ENCODE results near the gene MIEN1.
"Not testable (repeated sequence)": the region's sequence is repeated elsewhere in the genome, so short reads cannot be mapped to it uniquely, and the experiment has no call there.

MIEN1 gene

DNA sequence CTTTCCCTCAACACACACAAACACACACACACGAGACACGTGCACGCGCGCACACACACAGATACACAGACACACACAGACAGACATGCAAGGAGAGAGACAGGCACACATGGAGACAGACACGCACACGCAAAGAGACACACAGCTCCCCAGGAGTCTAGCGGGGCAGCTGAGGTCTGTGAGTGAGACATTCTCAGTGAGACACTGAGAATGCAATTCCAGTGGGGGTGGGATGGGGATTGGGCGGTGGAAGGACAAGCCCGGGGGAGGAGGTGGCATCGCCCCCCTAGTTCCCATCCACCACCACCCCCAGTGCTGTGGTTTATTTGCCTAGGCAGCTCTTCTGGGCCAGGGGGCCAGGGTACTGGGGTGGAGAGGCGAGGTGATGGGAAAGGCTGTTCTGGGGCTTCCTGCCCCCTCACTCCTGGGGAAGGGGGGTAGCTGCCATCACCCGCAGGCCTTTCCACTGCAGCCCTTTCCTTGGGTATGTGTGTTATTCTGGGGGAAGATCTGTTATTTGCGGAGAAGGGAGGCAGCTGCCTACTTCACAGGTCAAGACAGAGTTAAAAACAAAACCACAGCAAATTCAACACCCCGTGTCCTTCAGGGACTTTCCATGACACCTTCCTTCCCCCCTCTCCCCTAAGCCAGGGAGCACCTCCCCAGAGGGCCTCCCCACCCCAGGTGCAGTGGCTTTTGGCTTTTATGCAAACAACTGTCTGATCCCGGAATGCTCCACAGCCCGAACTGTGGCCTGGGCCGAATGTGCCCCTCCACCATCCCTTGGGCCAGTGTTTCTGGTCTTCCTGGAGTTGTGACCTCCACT, 25.4 kb upstream of the MIEN1 start:
- DNase-seq: peak; percentile 64

DNA sequence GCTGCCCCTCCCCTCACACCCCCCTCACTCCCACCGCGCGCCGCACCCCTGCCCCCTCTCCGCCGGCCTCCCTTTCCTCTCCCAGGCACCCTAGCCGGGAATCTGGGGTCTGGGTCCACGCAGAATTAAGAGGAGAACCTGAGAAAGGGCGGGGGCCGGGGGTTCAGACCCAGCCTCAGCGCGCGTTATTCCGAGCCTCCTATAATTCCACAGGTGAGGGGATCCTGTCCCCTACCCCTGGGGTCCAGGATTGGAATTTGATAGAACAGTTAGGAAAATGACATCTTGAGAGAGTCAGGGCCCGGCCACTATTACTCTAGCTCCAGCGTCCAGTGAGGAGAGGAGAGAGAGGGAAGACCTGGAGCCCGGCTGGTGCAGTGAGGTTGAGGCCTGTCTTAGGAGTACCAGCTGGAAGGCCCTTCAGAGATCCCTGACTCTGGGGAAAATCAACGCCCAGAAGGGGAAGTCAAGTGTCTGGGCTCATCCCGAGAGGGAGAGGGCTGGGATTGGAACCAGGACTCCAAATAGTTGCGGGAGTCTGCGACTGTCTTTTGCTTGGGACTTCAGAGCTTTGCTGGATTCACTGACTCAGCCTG, 24.7 kb upstream of the MIEN1 start:
- no peak for DNase-seq

DNA sequence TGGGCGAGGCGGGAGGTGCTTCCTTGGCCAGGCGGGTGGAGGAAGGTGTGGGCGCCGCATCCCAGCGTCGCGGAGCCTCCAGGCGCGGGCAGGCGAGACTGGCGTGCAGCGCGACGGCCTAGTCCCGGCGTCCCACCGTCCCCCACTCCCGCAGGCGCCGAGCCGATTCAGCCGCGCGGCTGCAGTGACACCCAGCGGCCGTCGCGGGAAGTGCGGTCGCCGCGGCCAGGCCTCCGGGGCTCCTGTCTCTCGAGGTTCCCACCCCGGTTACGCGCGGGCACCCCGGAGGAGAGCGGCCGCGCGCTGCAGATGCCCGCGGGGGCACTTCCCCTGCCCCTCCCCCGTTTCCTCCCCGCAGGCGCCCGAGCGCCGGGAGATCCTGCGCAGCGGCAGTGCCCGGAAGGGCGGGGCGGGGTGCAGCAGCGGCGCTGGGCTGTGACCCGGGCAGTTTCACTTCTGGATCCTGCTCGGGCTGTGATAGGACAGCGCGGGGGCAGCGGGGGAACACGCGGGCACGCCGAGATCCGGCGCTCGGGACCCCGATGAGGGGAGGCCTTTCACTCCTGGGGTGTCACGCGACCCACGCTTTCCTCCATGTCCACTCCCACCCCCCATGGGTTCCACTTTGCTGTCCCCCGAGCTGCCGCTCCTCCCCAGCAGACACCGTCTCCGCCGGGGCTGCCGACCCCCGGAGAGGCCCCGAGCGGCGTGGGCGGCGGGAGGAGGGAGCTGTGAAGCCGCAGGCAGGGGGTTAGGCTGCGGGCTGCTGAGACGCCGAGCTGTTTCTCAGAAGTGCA, 24.0 kb upstream of the MIEN1 start:
- peak; percentile 97 for DNase-seq

DNA sequence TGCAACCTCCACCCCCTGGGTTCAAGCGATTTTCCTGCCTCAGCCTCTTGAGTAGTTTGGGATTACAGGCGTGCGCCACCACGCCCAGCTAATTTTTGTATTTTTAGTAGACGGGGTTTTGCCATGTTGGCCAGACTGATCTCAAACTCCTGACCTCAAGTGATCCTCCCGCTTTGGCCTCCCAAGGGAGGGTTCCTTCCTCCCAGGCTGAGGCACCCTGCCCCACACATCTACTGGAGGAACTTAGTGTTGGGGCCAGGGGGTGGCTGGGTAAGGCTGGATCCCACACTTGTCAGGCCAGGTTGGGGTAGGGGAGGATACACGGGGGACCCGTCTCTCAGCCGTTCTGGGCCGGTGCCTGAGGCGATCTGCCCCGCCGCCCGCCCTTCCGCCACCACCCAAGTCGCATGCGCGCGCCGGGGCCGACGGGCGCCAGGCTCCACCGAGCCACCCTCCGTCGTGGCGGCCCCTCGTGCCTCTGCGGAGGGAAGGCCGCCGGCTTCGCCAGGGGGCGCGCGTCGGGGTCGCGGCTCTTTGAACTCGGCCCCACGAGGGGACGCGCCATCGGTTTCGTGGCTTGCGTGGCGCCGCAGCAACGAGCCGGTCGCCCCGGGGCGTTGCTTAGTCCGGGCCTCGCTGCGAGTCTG, 23.3 kb upstream of the MIEN1 start:
- no peak for DNase-seq

DNA sequence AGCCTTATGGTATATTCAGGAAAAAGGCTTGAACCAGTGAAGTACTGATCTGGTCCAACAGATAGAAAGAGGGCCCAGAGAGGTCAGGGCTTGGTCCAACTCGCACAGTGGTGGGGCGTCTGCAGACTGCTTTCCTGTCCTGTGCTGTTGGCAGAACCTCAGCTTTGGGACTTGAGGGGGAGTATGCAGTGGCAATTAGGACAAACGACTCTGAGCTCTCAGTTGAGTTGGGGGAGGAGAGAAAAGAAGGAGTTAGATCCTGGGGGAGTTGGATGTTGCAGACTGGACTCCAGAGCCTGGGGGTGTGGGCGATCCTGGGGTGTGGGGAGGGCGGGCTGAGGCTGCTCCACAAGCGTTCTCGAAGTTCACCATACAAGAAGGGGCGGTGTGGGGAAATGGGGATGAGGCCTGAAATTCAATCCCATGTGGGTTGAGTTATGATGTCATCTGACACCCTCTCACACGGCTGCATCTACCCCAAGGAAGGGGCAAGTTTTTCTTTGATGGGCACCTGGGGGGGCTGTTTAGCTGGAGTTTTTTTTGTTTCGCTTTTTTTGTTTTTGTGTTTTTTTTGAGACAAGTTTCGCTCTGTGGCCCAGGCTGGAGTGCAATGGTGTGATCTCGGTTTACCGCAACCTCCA, 22.0 kb upstream of the MIEN1 start:
- no peak for DNase-seq

DNA sequence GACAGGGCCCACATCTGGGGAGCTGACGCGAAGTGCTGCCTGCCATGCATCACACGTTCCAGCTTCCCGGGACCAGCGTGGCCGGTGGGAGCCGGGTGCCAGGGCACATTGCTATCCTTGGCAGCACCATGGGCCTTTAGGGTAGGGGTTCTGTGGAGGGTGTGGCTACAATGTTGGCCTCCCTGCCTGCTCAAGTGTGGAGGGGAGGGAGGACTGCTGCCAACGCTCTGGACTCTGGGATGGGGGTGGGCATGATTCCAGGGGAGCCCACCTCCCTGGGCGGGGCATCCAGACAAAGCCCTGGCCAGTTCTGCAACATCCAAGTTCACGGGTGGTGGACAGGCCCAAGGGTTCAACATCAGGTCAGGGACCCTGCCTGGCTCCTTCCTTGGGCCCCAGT, 21.3 kb upstream of the MIEN1 start:
- peak; percentile 44 for DNase-seq

DNA sequence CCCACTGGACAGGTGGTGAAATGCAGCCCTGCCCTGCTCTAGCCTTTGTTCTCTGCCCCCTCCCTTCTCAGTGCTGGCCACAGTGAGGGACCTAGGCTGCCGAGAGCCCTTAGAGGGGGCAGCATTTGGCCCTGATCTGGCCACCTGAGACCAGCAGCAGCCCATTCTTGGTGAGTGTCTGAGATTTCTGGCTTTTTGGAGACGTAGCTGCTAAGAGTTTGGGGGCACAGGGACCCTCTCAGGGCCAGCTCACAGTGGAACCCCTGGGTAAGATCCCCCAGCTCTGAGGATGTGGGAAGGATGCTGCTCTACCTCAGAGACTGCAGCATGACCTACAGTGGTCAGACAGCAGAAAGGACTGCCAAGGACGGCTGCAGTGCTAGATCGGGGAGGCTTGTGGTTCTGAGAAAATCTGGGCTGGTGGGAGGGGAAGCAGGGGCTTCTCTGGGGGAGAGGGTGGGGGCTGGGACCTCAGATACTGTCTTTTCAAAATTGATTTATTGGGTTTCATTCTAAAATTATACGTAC, 20.7 kb upstream of the MIEN1 start:
- DNase-seq: no peak

DNA sequence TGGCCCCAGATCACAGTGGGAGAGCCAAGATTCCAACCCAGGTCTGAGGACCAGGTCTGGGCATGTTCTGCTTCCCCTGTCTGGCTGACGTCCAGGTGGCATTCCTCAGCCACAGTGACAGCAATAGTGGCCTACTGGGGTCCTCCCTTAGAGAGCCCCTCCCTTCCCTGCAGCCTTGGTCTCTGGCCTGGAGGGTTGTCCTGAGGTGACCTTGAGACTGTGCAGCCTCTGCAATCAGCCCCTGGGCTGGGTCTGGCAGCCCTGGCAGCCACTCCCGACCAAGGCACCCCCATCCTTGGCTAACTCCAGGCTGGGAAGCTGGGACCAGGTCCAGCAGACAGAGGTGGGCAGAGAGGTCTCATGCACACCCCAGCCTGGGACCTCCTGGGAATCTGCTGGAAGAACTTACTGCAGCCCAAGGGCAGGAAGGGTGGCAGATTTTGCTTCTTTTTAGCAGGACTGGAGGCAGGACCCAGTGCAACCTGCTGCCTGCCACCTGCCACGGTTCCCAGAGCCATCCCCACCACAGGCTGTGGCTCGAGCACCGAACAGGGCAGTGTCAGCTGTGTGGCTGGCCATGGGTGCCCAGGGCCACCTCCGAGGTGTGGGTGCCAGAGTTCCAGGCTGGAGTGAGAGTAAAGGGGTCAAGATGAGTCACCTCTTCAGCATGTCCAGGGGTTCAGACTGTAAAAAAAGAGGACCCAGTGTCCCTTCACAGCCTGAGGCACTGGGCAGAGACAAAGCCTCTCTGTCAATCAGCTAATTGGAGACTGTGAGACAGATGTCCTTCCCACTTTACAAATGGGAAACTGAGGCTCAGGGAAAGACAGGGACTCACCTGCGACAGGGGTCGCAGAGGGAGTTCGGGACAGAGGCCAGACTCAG, 20.0 kb upstream of the MIEN1 start:
- no peak for DNase-seq

DNA sequence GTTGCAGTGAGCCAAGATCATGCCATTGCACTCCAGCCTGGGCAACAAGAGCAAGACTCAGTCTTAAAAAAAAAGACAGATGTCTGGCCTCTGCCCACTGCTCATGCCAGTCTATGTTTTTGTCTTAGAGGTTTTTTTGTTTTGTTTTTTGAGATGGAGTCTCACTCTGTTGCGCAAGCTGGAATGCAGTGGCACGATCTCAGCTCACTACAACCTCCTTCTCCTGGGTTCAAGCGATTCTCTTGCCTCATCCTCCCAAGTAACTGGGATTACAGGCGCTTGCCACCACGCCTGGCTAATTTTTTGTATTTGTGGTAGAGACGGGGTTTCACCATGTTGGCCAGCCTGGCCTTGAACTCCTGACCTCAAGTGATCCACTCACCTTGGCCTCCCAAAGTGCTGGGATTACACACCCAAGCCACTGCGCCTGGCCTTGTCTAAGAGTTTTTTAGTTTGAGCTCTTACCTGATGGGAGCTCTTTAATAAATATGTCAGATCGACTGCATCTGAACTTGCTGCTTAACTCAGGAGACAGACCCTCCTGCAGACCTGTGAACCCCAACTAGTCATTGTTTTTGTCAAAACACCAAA, 18.2 kb upstream of the MIEN1 start:
- DNase-seq: not testable (repeated sequence)

DNA sequence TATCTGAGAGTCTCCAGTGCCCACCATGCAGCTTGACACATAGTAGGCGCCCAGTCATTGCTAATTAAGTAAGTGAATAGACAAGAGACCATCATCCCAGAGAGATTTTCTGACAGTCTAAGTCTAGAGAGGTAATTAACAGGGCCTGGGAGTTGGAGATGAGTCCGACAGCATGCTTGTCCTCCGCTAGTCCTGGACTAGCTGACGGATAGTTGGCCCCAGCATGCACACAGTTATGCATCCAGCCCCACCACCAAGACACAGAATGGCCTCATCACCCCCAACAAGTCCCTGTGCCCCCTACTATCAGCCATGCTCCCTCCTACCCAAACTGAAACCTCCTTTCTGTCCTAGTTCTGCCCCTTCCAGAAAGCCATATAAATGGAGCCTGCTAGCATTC, 17.4 kb upstream of the MIEN1 start:
- DNase-seq: no peak

DNA sequence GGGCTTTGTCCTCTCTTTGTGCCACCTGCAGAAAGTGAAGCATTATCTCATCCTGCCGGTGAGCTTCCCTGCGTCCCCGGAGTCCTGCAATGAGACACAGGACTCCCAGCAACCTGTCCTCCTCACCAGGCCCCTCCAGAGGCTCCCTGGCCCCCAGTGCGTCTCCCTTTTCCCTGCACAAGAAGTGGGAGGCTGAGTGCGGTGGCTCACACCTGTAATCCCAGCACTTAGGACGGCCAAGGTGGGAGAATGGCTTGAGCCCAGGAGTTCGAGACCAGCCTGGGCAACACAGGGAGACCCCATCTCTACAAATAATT, 15.8 kb upstream of the MIEN1 start:
- no peak for DNase-seq

DNA sequence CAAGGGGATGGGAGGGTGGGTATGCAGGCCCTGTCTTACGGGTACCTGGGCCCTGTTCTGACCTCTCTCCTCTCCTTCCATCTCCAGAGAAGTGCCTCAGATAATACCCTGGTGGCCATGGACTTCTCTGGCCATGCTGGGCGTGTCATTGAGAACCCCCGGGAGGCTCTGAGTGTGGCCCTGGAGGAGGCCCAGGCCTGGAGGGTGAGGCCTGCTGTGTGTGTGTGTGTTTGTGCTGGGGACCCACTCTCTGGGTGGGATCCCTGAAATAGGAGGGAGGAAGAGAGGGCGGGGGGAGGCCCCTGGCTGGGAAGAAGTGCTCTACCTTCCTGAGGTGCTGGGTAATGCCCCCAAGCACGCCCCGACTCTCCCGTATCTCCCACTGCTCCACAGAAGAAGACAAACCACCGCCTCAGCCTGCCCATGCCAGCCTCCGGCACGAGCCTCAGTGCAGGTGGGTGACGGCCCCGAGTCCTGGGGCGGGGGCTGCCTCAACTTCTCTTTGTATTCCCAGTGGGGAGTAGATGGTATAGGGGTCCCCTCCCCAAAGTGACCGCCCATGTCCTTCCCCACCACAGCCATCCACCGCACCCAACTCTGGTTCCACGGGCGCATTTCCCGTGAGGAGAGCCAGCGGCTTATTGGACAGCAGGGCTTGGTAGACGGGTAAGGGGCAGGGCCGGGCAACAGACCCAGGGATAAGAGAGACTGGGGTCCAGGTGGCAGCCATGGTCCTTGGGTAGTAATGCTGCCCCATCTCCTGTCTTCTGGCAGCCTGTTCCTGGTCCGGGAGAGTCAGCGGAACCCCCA, 15.2 kb upstream of the MIEN1 start:
- DNase-seq: no peak

DNA sequence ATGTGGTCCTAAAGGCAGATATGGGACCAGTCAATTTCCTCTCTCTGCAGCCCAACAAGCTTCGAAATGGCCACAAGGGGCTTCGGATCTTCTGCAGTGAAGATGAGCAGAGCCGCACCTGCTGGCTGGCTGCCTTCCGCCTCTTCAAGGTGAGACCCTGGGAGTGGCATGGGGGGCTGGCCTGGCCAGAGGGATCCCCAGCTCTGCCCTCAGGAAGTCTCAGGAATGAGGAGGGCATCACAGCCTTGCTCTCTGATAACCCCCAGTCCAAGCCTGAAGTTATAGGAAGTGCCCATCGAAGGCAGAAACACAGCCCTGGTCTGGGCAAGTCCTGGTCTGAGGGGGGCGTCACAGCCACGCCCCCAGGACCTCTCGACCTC, 14.5 kb upstream of the MIEN1 start:
- DNase-seq: no peak

DNA sequence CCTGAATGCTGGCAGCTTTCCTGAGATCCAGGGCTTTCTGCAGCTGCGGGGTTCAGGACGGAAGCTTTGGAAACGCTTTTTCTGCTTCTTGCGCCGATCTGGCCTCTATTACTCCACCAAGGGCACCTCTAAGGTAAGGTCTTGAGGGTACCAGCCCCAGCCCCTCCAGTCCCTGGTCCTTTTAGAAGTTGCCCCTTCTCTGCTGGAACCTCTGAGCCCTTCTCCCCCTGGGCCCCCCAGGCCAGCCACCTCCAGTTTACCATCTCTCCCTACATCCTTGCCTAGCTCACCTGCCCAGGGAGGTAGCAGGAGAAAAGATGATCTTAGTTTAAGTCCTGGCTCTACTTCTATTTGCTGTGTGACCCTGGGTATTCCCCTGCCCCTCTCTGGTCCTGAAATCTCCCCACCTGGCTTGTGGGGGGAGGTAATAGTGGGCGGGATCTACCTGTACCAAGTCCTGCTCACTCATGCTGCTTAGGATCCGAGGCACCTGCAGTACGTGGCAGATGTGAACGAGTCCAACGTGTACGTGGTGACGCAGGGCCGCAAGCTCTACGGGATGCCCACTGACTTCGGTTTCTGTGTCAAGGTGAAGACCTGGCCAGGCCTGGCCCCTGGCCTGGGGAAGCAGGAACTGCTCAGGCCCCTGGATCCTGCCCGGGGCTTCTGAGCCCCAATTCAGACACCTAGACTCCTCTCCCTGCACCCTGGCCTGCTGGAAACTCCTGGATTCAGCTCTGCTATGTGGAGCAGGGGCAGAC, 13.9 kb upstream of the MIEN1 start:
- no peak for DNase-seq

DNA sequence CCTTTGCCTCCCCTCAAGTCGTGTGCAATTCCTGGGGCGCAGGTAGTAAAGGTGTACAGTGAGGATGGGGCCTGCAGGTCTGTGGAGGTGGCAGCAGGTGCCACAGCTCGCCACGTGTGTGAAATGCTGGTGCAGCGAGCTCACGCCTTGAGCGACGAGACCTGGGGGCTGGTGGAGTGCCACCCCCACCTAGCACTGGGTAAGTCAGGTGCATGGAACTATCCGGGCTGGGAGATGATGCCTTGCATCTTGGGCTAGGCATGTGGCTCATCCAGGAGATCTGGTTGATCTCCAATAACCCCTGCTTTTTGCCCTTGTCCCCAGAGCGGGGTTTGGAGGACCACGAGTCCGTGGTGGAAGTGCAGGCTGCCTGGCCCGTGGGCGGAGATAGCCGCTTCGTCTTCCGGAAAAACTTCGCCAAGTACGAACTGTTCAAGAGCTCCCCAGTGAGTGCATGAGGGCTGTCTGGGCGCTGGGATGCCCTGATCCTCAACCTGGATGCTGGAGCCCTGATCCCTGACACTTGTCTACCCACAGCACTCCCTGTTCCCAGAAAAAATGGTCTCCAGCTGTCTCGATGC, 12.6 kb upstream of the MIEN1 start:
- no peak for DNase-seq

DNA sequence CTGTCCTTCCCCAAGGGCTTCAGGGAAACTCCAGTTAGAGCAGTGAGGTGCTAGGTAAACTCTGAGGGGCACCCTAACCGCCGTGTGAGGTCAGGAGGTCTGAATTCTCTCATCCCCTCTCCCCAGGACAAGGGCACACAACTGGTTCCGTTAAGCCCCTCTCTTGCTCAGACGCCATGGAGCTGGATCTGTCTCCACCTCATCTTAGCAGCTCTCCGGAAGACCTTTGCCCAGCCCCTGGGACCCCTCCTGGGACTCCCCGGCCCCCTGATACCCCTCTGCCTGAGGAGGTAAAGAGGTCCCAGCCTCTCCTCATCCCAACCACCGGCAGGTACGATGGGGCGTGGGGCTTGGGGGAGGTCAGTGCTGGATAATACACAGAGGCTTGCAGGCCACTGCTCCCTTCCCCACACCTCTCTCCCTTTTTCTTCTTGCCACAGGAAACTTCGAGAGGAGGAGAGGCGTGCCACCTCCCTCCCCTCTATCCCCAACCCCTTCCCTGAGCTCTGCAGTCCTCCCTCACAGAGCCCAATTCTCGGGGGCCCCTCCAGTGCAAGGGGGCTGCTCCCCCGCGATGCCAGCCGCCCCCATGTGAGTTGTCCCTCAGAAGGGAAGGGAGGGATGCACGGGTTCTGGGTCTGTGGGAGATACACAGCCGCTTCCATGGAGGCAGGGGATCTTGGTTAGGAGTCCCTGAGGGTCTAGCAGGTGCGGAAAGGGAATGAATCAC, 12.0 kb upstream of the MIEN1 start:
- no peak for DNase-seq

DNA sequence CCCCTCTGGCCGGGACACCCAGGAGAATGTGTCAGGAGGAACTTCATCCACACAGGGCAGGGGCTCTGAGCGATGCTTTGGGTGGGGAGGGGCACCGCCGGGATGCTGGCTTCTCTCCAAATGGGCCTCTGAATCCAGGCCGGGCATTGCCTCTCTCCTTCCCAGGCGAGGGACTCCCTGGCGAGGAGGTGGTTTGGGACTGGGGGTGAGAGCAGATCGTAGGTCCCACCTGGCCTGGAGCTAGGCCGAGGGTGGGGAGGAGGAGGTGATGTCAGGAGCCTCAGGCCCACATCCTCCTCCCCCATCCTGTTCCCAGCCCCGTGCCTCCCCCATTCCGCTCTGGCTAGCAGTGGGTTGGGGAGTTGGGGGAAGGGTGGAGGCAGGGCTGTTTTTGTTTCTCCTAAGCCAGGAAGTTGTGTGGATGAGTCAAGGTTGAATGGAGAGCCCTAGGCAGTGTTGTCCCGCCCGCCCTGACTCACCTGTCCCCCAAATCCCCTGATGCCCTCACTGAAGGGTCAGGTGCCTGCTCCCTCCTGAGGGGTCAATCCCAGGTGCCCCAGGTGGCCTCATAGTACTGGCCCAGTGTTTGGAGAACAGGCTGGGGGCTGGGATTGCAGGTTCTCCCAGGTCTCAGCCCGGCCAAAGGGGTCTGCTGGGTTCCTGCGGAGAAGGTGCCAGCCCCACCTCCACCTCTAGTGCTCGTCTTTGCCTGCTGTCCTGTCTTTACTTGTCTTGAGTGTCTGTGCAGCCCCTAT, 10.2 kb upstream of the MIEN1 start:
- no peak for DNase-seq

DNA sequence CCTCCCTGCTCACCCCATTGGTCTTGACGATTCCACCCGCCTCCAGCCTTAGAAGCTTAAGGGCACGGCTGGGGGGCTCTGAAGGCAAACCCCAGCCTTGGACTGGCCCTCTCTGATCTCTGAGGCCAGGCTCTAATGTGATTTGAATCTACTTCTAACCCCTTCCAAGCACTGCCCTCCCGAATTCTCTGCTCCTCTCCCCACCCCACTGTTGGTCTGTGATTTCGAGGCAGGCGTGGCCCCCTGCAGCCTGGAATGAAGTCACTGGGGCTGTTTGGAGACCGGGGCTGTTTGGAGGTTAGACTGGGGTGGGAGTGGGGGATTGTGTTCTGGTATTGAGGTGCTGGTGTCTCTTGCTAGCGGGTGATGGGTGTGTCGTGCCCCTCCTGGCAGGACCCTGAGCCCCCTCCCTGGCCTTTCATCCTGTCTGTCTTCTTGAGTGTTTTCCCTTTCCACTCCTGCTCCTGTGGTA, 9.6 kb upstream of the MIEN1 start:
- DNase-seq: no peak

All from stimulated activated CD4-positive, alpha-beta T cell treated with anti-CD3 and anti-CD28 coated beads, Interleukin-15, amount 100 ng/mL, for 24 hours (primary cell).